GM21717 (cell line): ENCODE measurements around the gene PITPNC1.
"Not testable (repeated sequence)": the region's sequence is repeated elsewhere in the genome, so short reads cannot be mapped to it uniquely, and the experiment has no call there.

ENCODE experiments used
- ATAC-seq: cut with Tn5 transposase; IDR thresholded peaks from one replicate; pipeline ENCODE4 v1.9.1; 2021; ENCODE audit warnings: mild to moderate bottlenecking, moderate library complexity; ENCODE audit not compliant: unreplicated experiment

The PITPNC1 gene

DNA sequence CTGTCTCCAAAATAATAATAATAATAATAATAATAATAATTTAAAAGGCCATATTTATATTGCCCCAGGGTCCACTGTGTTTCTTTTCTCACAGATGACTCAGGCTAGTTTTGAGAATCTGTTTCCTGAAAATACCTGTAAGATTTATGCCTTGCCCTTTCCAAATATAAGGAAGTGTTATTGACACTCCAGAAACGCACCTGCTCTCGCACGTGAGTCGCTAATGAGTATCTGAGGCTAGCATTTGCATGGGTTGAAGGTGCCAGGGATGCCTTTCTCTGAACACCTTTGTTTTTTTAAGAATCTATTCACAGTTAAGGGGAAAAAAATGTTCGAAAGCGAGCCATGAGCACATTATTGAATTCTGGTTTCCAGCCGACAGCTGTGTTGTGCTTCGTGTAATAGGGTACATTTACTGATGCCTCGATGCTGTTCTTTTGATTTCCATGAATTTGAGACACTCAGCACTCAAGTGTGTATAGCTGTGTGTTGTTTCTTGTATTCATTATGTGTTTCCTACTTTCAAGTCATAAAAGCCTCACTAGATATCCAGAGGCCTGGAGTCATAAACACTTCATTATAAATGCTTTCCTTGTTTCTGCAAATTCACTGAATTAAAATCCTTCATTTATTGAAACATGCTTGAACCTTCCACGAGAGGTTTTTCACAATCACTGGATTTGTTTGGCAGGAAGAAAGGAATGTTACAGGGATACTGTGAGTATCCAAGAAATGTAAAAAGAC lies 295.7 kb downstream of the PITPNC1 start:
- ATAC-seq: no peak

DNA sequence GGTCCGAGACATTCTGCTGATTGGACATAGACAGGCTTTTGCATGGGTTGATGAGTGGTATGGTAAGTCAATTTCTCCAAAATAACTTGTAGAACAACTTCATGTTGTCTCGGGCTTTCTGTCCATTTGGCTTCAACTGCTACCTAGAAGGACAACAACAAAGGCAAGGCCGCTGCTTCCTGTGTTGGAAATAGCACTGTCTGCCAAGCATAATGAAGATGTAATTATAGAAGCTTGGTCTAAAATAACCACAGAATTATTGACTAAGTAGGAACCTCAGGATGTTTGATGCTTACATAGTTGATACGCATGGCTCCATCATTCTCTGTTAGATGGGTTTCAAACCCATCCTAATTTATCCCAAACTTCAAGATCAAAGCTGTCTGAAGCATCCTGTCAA lies 298.4 kb downstream of the PITPNC1 start:
- no peak for ATAC-seq

DNA sequence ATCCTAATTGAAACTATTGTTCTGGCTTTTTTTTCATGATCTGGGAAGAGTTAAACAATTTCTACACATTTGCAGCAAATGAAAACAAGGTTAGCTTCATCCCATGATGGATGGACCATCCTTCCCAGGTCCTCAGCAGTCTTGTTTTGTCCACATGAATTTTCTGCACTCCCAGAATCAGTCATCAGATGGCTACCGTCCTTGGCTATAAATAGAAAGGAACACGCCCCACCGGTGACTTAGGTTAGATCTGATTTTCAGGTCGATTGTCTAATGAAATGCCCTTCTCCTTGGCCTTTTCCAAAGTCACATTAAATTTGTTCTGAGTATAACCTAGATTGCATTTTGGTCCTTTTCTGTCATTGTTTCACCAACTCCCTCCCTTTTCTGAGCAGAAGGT lies 299.2 kb downstream of the PITPNC1 start:
- ATAC-seq: no peak

- ATAC-seq: no peak
These were observed 301.3 kb downstream of the PITPNC1 start for GRCh38 chr17:67678414-67678813.

GRCh38 chr17:67679225-67679624 lies 302.1 kb downstream of the PITPNC1 start:
- no peak for ATAC-seq

DNA sequence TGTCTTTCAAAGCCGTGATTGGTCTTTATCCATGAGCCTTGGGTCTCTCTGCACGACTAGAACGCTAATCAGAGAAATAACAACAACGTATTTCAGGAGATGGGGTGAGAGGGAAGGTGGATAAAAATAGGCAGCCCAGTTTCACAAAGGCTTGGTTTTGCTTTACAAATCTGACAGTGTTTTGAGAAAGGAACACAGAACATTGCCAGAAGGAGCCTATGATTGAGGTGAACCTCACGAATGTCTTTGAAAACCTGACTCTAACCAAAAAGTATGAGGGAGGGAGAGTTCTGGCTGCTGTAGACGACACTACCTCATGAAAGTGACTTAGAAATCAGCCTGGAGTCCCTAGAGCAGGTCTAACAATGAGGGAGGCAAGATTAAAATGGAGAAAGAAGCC lies 302.6 kb downstream of the PITPNC1 start:
- no peak for ATAC-seq

GRCh38 chr17:67680445-67681224 lies 303.6 kb downstream of the PITPNC1 start:
- no peak for ATAC-seq

- no peak for ATAC-seq
These were observed 305.1 kb downstream of the PITPNC1 start for GRCh38 chr17:67682196-67682595.

GRCh38 chr17:67685351-67685750 lies 308.3 kb downstream of the PITPNC1 start:
- ATAC-seq: no peak

GRCh38 chr17:67686241-67686640 lies 309.2 kb downstream of the PITPNC1 start:
- ATAC-seq: no peak

DNA sequence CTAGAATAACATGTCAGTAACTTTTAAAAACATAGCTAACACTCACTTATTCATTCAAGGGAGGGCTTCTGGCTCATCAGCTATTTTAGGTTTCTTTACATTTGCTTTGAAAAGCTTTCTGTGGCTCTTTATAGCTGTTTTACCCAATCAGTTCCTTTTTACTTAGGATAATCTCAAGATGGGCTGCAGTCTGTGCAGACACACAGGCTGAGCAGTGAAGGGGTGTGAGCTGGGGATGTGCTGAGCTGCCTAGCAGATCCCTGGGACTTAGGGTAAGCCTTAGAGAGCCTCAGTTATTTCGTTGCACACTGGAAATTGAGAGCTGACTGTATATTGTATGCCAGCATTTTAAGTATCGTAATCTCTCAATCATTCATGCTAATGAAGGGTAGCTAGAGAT lies 310.4 kb downstream of the PITPNC1 start:
- ATAC-seq: no peak

GRCh38 chr17:67689534-67690177 lies 312.6 kb downstream of the PITPNC1 start:
- no peak for ATAC-seq

DNA sequence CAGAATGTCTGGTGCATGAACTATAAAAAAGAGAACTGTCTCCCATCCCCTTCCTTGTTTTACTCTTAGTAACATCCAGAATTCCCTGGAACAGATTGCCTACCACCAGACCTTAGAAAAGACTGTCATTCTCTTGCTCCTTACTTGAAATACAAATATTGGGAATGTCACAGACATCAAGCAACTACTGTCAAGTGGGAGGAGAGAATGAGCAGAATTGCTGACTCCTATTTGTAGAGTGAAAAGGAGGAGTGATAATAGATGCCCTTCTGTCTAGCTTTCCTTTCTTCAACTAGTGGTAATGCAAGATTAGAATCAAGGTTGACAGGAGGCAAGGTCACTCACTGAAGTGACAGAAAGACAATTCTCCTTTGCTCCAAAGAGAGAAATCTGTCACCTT lies 316.7 kb downstream of the PITPNC1 start:
- no peak for ATAC-seq

- no peak for ATAC-seq
These were observed 319.3 kb downstream of the PITPNC1 start for GRCh38 chr17:67696347-67696746.

DNA sequence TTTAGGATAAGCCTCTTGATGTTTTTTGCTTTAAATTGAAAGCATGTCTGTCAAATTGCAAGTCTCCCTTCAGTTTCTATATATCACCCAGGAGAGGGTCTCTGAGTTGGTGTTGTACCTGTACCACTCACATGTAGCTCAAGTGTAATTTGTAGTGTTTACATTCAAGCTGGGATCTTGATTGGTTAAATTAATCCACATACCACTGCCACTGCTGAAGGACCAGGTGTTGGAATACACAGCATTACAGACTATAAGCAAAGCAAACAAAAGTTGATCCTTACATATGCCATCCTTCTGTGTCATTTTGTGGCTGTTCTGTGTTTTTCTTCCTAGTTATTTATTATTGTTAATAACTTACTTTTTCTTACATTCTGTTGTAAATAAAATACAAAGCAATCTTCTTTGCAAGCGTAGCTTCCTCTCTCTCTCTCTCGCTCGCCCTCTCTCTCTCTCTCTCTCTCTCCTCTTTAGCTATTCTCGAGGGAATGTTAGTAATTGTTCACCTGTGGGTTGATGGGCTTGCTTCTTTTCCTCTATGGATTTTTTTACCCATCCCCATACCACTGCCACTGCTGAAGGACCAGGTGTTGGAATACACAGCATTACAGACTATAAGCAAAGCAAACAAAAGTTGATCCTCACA lies 319.9 kb downstream of the PITPNC1 start:
- ATAC-seq: no peak

- no peak for ATAC-seq
These were observed 323.1 kb downstream of the PITPNC1 start for GRCh38 chr17:67700037-67700724.

DNA sequence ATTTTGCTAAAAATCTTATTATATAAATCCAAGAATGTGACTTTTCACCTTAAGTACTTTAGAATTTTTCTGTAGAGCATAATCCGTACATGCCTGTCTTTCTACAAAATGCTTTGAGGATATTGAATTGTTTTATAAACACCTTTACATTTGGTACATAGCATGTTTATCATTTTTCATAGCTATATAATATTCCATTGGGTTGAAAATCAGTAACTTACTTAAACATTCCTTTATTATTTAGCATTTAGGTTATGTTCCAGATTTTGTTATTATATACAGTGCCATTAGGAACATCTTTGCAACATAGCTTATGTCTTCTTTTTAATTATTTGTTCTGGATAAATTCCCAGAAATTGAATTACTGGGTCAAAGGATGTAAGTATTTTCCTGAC lies 323.6 kb downstream of the PITPNC1 start:
- ATAC-seq: no peak

- ATAC-seq: not testable (repeated sequence)
These were observed 325.8 kb downstream of the PITPNC1 start for GRCh38 chr17:67702861-67703260.

DNA sequence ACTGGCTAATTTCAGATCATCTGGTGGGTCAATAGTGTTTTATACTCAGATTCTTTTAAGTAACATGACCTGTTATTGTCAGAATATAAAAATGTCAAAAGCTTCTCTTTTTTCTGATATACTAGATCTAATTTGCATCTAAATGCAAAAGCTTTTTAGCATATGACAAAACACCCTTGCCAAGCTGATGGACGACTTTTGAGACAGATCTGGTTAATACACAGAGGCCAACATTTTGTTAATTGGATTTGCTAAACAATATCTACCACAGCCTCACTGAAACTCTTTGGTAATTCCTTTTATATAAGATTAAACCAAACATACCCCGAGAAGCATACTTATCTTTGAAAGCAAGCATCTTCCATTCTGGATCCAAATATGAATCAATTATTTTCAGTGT lies 330.4 kb downstream of the PITPNC1 start:
- ATAC-seq: no peak

DNA sequence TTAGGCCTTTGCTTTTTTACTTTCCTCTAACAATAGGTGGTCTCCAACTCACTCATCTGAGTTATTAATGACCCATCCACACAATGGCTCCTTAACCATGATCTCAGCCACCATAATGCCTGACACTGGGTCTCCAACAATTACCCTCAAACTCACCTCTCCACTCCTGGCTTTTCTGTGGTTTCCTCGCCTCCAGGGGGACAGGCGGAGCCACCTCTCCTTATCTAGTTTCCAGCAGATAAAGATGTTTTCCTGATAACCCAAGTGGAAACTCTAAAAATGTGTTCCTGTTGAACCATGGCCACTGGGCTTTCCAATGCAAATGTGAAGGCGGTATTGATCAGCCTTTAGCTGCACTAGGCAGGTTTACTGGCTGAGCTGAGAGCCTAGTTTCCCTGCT lies 331.3 kb downstream of the PITPNC1 start:
- ATAC-seq: no peak

GRCh38 chr17:67711916-67712315 lies 334.8 kb downstream of the PITPNC1 start:
- ATAC-seq: no peak
